Measurements from ENCODE around the gene SDC3. TPM values are rescaled to one million over a fixed set of nuclear protein-coding genes. Genes with fewer than 3 reads are reported as not detected.
A peak's percentile ranks its signal among the peaks of the same experiment; 100 is the strongest.

Gene SDC3
- total RNA-seq, 4 donors from 2014 or later, result 47.1 to 78.9 (median 64.2) TPM

DNA sequence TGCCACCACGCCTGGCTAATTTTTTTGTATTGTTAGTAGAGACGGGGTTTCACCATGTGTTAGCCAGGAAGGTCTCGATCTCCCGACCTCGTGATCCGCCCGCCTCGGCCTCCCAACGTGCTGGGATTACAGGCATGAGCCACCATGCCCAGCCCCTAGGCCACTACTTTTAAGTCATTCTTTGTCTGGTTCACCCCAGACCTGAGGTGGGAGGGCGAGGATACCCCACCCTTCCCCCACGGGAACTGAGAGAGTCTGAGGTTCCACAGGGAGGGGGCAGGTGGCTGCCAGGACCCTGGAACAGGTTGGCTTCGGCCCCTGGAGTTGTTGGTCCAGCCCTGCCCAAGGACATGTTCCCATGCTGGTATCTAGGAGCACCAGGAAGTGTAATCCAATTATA is 7.7 kb upstream of the SDC3 start:
- H3K27me3 ChIP-seq, result no peaks in the 10 kb centered on the region
- H3K9me3 ChIP-seq, result no peaks in the 10 kb centered on the region
- TF ChIP-seq POLR2A (IDR thresholded peaks at IDR 0.05) (no peak), EP300 (IDR thresholded peaks at IDR 0.05) (no peak)
- TF ChIP-seq, protein P1, sequence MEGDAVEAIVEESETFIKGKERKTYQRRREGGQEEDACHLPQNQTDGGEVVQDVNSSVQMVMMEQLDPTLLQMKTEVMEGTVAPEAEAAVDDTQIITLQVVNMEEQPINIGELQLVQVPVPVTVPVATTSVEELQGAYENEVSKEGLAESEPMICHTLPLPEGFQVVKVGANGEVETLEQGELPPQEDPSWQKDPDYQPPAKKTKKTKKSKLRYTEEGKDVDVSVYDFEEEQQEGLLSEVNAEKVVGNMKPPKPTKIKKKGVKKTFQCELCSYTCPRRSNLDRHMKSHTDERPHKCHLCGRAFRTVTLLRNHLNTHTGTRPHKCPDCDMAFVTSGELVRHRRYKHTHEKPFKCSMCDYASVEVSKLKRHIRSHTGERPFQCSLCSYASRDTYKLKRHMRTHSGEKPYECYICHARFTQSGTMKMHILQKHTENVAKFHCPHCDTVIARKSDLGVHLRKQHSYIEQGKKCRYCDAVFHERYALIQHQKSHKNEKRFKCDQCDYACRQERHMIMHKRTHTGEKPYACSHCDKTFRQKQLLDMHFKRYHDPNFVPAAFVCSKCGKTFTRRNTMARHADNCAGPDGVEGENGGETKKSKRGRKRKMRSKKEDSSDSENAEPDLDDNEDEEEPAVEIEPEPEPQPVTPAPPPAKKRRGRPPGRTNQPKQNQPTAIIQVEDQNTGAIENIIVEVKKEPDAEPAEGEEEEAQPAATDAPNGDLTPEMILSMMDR (IDR thresholded peaks at IDR 0.05), result no peak
- WGBS, 2 donors, result 77 to 86% methylated on average over 12 of the region's 12 CpGs
- H3K27ac ChIP-seq, result no peak overlapping the region
- peaks cover 0 to 5% (median 0%) of the 10 kb centered on the region in 4 donors for H3K4me1 ChIP-seq
- DNase-seq (ENCODE audit: low spot score in 2 of 2), result no peak
- H3K4me3 ChIP-seq, result no peak overlapping the region
- no peaks in the 10 kb centered on the region for H3K36me3 ChIP-seq

DNA sequence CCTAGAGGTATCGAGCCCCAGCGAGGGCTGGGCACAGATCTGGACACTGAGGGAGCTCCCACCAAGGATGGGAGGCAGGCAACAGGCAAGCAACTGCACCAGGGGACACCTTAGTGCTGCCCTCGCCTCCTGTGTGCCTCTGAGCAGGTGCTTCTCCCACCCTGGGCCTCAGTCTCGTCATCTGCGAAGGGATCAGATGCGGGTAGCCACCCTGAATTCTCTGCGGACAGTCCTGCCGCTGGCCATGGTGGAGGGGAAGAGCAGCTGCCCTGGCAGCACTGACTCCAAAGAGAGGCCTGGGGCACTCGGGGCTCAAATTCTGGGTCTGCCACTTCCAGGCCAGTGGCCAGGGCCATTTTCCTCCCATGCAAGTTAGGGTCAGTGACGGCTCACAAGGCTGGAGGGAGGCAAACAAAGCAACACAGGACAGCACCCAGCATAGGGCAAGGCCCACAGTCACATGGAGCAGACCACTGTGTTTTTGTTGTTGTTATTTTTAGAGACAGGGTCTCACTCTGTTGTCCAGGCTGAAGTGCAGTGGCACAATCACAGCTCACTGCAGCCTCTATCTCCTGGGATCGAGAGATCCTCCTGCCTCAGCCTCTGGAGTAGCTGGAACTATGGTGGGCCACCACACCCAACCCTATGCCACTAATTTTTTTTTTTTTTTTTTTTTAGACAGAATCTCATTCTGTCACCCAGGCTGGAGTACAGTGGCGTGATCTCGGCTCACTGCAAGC is 7.1 kb upstream of the SDC3 start:
- no peak for DNase-seq (ENCODE audit: low spot score in 2 of 2)
- no peak overlapping the region for H3K27ac ChIP-seq
- no peak overlapping the region for H3K4me3 ChIP-seq
- WGBS, 2 donors, result 89 to 92% methylated on average over 8 to 13 of the region's 13 CpGs
- no peaks in the 10 kb centered on the region for H3K36me3 ChIP-seq
- TF ChIP-seq POLR2A (IDR thresholded peaks at IDR 0.05), result no peak
- TF ChIP-seq EP300 (IDR thresholded peaks at IDR 0.05), result no peak
- TF ChIP-seq, protein P1 (IDR thresholded peaks at IDR 0.05), result no peak
- H3K4me1 ChIP-seq, result peaks cover 0 to 8% (median 0%) of the 10 kb centered on the region in 4 donors
- H3K9me3 ChIP-seq, result no peaks in the 10 kb centered on the region
- H3K27me3 ChIP-seq, result no peaks in the 10 kb centered on the region

DNA sequence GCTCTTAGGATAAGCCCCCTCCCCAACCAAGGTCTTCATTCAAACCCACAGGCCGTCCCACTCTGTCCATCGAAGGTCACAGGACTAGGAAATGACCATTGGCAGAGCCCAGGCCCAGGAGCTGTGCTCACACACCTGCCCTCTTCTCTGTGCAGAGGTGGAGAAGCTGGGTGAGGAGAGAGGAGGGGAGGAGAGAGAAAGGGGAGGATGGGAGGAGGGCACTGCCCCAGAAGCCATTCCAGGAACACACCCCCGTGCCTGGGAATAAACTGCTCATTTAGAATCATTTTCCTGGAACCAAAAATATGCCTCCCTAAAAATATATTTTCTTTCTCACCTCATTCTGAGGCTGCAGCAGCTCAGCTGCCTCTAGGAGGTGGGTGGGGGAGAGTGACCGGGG is 6.4 kb upstream of the SDC3 start:
- peaks cover 0 to 12% (median 0%) of the 10 kb centered on the region in 4 donors for H3K4me1 ChIP-seq
- H3K27me3 ChIP-seq, result no peaks in the 10 kb centered on the region
- H3K9me3 ChIP-seq, result no peaks in the 10 kb centered on the region
- WGBS, 2 donors, result 66 to 72% methylated on average over 4 of the region's 4 CpGs
- TF ChIP-seq, protein P1 (IDR thresholded peaks at IDR 0.05), result no peak
- TF ChIP-seq POLR2A (IDR thresholded peaks at IDR 0.05) (no peak), EP300 (IDR thresholded peaks at IDR 0.05) (no peak)
- no peak overlapping the region for H3K4me3 ChIP-seq
- H3K27ac ChIP-seq, result no peak overlapping the region
- H3K36me3 ChIP-seq, result no peaks in the 10 kb centered on the region
- DNase-seq (ENCODE audit: low spot score in 2 of 2), result no peak

DNA sequence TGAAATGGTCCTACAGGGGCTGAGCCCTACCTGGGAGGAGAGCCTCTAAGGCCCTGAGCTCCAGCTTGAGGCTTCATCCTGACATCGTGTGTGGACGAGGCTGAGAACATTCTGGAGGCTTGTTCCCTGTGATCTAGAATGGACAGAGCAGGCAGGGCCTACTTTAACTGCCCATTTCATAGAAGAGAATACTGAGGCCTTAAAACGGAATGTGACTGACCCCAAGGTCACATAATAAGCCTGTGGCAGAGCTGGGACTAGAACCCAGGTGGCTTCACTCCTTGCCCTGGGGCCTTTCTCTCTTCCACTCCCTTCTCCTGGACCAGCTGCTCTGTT is 6.0 kb upstream of the SDC3 start:
- no peak overlapping the region for H3K4me3 ChIP-seq
- peaks cover 0 to 14% (median under 1%) of the 10 kb centered on the region in 4 donors for H3K4me1 ChIP-seq
- TF ChIP-seq EP300 (IDR thresholded peaks at IDR 0.05), result no peak
- no peak for TF ChIP-seq POLR2A (IDR thresholded peaks at IDR 0.05)
- TF ChIP-seq, protein P1 (IDR thresholded peaks at IDR 0.05), result no peak
- H3K27ac ChIP-seq, result no peak overlapping the region
- H3K27me3 ChIP-seq, result no peaks in the 10 kb centered on the region
- H3K36me3 ChIP-seq, result no peaks in the 10 kb centered on the region
- no peaks in the 10 kb centered on the region for H3K9me3 ChIP-seq
- 80 to 91% methylated on average over 3 of the region's 3 CpGs for WGBS, 2 donors
- no peak for DNase-seq (ENCODE audit: low spot score in 2 of 2)

DNA sequence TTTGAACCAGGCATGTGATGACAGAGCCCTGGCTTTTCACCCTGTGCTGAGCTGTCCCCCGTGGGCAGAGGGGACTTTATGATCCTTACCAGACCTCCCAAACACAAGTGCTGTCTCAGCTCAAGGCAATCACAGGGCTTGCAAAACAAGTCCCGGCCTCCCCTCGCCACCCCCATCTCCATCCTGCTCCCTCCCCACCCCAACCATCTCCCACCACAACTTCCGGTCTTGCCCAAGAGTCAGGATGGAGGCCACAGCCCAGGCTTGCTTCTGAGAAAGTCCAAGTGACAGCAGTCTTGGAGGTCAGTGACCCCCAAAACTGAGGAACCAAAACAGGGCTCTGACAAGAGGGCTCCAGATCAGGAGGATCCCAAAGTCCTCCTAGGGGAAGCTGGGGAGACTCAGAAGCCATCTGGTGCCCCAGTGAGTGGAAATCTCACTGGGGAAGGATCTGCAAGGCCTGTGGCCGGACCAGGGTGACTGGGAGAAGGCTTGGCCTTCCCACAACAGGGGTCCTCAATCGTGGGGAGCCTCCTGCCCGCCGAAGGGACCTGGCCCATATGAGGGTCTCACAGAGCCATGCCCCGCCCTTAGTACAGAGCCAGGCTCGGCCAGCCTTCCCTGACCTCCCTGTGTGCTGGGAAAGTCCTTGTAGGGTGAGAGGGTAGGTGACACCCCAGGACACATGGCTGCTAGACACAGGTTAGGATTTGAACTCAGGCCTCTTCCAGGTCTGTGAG is 4.5 kb upstream of the SDC3 start:
- Histone ChIP-seq H3K36me3 (no peaks in the 10 kb centered on the region), H3K27ac (peak overlapping the region in 2 of 4 donors; percentile 50 to 55), H3K4me3 (no peak overlapping the region), H3K9me3 (no peaks in the 10 kb centered on the region), H3K4me1 (peaks cover 0 to 23% (median 9%) of the 10 kb centered on the region in 4 donors), H3K27me3 (no peaks in the 10 kb centered on the region)
- 66 to 76% methylated on average over 10 of the region's 10 CpGs for WGBS, 2 donors
- TF ChIP-seq POLR2A (IDR thresholded peaks at IDR 0.05) (no peak), EP300 (IDR thresholded peaks at IDR 0.05) (peak in 1 of 2 donors; percentile 65)
- TF ChIP-seq, protein P1 (IDR thresholded peaks at IDR 0.05), result no peak
- DNase-seq (ENCODE audit: low spot score in 2 of 2), result peak; percentile 43 to 74
